Measurements from ENCODE around the gene C3AR1. TPM values are rescaled to one million over a fixed set of nuclear protein-coding genes. Genes with fewer than 3 reads are reported as not detected.
A peak's percentile ranks its signal among the peaks of the same experiment; 100 is the strongest.

C3AR1 gene
- total RNA-seq, 1 donor from 2014 or later: not detected

DNA sequence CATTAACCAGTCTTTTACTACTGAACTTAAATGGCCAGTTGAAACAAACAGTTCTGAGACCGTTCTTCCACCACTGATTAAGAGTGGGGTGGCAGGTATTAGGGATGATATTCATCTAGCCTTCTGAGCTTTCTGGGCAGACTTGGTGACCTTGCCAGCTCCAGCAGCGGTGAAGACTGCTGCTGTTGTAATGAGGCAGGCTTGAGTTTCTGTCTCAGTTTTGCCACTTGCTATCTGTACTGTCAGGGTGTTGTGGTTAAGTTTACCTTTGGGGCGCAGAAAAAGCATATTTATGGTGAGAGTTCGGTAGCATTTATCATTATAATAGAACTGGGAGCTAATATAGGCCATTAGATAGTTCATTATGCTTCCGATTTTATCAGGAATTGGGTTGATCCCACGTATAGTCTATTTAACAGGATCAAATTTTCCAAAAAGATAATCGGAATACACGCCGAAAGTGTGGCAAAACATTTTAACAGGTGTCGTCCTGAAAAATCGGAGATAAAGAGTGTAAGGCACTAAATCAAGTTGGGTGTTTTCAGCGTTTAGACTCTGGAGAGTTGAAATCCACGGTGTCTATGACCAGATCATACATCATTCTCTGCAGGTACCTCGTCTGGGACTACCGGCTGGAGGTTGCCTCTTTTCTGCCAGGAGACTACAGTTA lies 15.2 kb upstream of the C3AR1 start:
- no peak for DNase-seq (ENCODE audit: low read depth, low spot score)
- peak overlapping the region; percentile 95 for H3K4me3 Mint-ChIP-seq
- peaks cover 4% of the 10 kb centered on the region for H3K27me3 Mint-ChIP-seq (ENCODE audit: low read depth)
- peaks cover 22% of the 10 kb centered on the region for H3K4me1 Mint-ChIP-seq
- peak overlapping the region; percentile 91 for H3K27ac Mint-ChIP-seq (ENCODE audit: unreplicated experiment)
- H3K9me3 Mint-ChIP-seq: no peaks in the 10 kb centered on the region
- peaks cover 2% of the 10 kb centered on the region for H3K36me3 Mint-ChIP-seq (ENCODE audit: low read depth)
- TF ChIP-seq, protein P1, sequence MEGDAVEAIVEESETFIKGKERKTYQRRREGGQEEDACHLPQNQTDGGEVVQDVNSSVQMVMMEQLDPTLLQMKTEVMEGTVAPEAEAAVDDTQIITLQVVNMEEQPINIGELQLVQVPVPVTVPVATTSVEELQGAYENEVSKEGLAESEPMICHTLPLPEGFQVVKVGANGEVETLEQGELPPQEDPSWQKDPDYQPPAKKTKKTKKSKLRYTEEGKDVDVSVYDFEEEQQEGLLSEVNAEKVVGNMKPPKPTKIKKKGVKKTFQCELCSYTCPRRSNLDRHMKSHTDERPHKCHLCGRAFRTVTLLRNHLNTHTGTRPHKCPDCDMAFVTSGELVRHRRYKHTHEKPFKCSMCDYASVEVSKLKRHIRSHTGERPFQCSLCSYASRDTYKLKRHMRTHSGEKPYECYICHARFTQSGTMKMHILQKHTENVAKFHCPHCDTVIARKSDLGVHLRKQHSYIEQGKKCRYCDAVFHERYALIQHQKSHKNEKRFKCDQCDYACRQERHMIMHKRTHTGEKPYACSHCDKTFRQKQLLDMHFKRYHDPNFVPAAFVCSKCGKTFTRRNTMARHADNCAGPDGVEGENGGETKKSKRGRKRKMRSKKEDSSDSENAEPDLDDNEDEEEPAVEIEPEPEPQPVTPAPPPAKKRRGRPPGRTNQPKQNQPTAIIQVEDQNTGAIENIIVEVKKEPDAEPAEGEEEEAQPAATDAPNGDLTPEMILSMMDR (conservative IDR thresholded peaks at IDR 0.05): no peak

DNA sequence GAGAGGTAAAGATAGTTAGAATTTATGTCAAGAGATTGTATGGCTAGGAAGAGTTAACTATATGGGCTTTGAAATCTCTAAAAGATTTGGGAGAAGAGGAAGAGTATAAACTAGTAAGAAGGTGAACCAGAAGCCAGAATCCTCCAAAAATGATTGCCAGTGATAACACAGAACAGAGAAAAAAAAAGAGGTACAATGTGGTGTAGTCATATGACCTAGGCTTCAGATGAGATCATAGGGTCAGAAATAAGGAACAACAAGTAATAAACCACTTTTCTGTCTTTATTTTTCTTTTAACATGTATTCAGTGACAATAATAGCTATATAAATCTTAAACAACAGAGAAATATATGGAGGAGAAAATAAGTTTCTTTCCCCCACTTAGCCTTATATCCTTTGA lies 14.0 kb upstream of the C3AR1 start:
- no peak for DNase-seq (ENCODE audit: low read depth, low spot score)
- H3K4me1 Mint-ChIP-seq: peaks cover 22% of the 10 kb centered on the region
- H3K27me3 Mint-ChIP-seq (ENCODE audit: low read depth): peaks cover 4% of the 10 kb centered on the region
- no peak overlapping the region for H3K27ac Mint-ChIP-seq (ENCODE audit: unreplicated experiment)
- no peaks in the 10 kb centered on the region for H3K9me3 Mint-ChIP-seq
- H3K4me3 Mint-ChIP-seq: peak overlapping the region; percentile 74
- H3K36me3 Mint-ChIP-seq (ENCODE audit: low read depth): no peaks in the 10 kb centered on the region
- TF ChIP-seq, protein P1 (conservative IDR thresholded peaks at IDR 0.05): no peak

DNA sequence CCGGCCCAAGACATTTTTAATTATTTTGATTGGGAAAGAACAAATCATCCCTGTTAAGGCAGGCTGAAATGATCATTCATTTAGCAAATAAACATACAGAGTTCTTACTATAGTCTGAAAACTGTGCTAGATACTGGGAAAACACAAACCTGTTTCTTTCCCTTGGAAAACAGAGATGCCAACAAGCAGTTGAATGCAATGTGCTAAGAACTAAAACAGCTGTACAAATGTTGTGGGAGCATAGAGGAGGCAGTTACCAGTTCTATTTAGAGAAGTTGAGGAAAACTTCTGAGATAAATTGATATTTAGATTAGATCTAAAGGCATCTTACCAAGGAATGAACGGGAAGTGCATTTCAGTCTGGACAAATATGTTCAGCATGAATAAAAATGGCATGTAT lies 12.8 kb upstream of the C3AR1 start:
- Mint-ChIP-seq H3K36me3 (ENCODE audit: low read depth) (no peaks in the 10 kb centered on the region), H3K9me3 (no peaks in the 10 kb centered on the region), H3K27me3 (ENCODE audit: low read depth) (peaks cover 4% of the 10 kb centered on the region), H3K4me3 (peak overlapping the region; percentile 74), H3K4me1 (peaks cover 14% of the 10 kb centered on the region), H3K27ac (ENCODE audit: unreplicated experiment) (no peak overlapping the region)
- DNase-seq (ENCODE audit: low read depth, low spot score): no peak
- TF ChIP-seq, protein P1 (conservative IDR thresholded peaks at IDR 0.05): no peak

DNA sequence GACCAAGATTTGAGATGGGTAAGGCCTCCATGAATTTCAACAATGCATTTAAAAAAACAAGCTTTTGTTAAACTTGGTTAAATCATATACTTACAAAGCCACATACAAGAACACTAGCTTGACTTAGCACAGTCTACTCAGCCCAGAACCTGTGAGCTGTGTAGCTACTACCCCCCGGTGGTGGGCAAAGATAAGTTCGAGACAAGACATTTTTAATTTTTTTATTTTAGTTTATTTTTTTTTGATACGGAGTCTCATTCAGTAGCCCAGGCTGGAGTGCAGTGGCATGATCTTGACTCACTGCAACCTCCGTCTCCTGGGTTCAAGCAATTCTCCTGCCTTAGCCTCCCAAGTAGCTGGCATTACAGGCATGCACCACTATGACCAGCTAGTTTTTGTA lies 12.2 kb upstream of the C3AR1 start:
- Mint-ChIP-seq H3K27me3 (ENCODE audit: low read depth) (peaks cover 4% of the 10 kb centered on the region), H3K4me1 (peaks cover 13% of the 10 kb centered on the region), H3K4me3 (peak overlapping the region; percentile 74), H3K27ac (ENCODE audit: unreplicated experiment) (no peak overlapping the region), H3K36me3 (ENCODE audit: low read depth) (no peaks in the 10 kb centered on the region), H3K9me3 (no peaks in the 10 kb centered on the region)
- TF ChIP-seq, protein P1 (conservative IDR thresholded peaks at IDR 0.05): peak; percentile 73
- no peak for DNase-seq (ENCODE audit: low read depth, low spot score)

DNA sequence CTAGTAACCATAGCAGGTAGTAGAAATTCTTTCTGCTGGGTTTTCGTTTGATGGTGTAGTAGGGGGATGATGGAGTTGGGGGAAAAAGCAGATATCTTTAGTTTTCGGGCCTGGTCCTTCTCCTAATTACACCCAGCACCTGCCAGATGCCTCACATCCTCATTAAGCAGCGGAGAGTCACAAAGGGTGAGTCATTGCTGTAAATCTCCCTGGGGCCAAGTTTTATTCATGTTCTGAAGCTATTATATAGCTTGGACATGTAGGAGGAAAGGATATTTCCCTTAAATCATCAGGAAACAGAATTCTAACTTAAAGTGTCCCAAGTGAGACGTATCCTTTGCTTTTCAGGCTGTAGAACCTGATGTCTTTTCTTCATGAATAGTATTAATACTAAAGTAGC lies 11.0 kb upstream of the C3AR1 start:
- H3K27me3 Mint-ChIP-seq (ENCODE audit: low read depth): peaks cover 4% of the 10 kb centered on the region
- H3K9me3 Mint-ChIP-seq: no peaks in the 10 kb centered on the region
- H3K4me3 Mint-ChIP-seq: peak overlapping the region; percentile 28
- no peak for DNase-seq (ENCODE audit: low read depth, low spot score)
- no peaks in the 10 kb centered on the region for H3K36me3 Mint-ChIP-seq (ENCODE audit: low read depth)
- no peak overlapping the region for H3K27ac Mint-ChIP-seq (ENCODE audit: unreplicated experiment)
- peaks cover 5% of the 10 kb centered on the region for H3K4me1 Mint-ChIP-seq
- TF ChIP-seq, protein P1 (conservative IDR thresholded peaks at IDR 0.05): no peak

Measured in neural crest cell (in vitro differentiated cells).